ENCODE results near the gene DFFA.
"Not testable (repeated sequence)": the region's sequence is repeated elsewhere in the genome, so short reads cannot be mapped to it uniquely, and the experiment has no call there.

DFFA gene

DNA sequence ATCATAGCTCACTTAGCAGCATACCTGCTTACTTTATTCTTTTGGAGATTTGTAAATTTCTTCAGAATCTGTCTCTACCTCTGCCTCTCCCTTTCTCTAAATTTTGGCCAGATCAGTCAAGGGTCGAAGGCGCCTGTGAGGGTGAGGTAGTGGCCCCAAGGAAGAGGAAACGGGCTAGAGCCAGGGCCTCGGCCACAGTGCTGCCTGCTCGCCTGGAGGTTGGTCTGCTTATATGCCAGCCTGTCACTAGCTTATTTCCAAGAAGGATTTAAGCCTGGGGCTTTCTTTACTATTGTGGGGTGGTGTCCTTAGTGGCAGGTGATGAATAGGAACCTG, 22.1 kb upstream of the DFFA start:
- H3K4me3 Mint-ChIP-seq, result peak overlapping the region; percentile 87
- DNase-seq (ENCODE audit: low spot score in 2 of 2) (no peak), ATAC-seq (ENCODE audit: low read depth) (no peak)
- H3K9me3 Mint-ChIP-seq, result no peaks in the 10 kb centered on the region
- no peaks in the 10 kb centered on the region for H3K27me3 Mint-ChIP-seq
- H3K4me1 Mint-ChIP-seq, result peaks cover 27% of the 10 kb centered on the region
- peaks cover 12% of the 10 kb centered on the region for H3K36me3 Mint-ChIP-seq
- peak overlapping the region; percentile 97 for H3K27ac Mint-ChIP-seq

DNA sequence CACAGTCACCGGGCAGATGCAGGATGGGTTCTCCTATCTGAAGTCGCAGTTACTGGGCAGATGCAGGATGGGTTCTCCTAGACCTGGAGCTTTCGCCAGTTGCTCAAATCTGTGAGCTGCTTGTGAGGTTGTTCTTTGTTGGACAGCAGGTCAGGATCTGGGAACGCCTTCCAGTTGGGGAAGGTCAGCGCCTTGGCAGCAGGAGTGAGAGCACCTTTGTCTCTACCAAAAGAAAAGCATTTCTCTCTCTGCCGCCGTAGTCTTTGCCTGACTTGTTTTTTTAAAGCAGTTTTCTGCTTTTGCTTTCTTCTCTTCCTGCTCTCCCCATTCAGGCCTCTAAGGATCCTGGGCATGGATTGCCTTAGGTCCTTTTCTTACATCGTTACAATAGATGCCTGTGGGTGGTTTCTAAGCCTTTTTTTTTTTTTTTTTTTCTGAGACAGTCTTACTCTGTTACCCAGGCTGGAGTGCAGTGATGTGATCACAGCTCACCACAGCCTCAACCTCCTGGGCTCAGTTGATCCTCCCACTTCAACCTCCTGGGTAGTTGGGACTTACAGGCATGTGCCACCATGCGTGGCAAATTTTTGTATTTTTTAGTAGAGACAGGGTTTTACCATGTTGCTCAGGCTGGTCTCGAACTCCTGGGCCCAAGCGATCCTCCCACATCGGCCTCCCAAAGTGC, 18.1 kb upstream of the DFFA start:
- Mint-ChIP-seq H3K36me3 (peaks cover 12% of the 10 kb centered on the region), H3K4me3 (no peak overlapping the region), H3K27me3 (no peaks in the 10 kb centered on the region), H3K4me1 (peaks cover 23% of the 10 kb centered on the region), H3K9me3 (peaks cover 1% of the 10 kb centered on the region), H3K27ac (no peak overlapping the region)
- no peak for DNase-seq (ENCODE audit: low spot score in 2 of 2)
- no peak for ATAC-seq (ENCODE audit: low read depth)

DNA sequence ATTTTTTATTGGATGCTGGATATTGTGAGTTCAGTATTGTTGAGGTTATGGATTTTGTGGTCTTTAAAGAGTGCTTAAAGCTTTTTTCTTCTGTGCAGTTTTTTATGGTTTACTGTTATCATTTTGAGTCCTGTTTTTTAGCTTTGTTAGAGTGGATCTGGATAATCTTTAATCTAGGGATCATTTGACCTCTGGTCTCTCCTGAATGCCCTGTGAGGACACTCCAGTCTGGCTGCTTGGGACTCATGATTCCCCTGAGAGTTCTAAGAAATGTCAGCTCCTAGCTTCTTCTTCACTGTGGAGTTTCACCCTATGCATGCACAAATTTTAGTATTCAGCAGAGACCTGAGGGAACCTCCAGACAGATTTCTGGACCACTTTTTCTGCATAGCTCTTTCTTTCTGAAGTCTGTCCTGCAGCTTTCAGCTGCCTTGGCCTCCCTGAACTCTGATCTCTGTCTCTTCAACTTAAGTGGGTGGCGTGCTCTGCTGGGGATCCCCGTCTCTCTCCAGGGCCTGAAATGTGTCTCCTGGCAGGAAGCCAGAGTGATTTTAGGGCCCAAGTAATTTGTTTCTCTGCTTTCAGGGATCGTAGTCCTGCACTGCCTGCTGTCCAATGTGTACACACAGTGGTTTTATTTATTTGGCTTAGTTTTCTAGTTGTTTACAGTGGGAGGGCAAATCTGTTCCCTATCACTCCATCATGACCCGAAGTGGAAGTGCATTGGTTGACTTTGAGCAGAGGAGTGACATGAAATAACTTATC, 17.1 kb upstream of the DFFA start:
- H3K4me3 Mint-ChIP-seq, result no peak overlapping the region

DNA sequence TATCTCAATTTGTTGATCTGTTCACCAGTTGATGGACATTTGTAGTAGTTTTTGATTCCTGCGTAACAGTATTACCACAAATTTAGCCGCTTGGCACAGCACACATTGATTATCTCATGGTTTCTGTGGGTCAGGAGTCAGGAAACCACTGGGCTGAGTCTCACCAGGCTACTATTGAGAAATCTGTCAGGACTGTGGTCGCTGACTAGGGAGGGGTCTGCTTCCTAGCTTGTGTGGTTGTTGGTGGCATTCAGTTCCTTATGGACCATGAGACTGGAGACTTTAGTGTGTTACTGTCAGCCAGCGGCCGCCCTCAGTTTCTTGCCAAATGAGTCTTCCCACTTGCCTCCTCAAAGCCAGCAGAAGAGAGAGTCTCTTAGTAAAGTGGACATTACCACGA, 12.2 kb upstream of the DFFA start:
- Mint-ChIP-seq H3K4me1 (peaks cover 10% of the 10 kb centered on the region), H3K4me3 (no peak overlapping the region), H3K36me3 (peaks cover 12% of the 10 kb centered on the region), H3K27ac (no peak overlapping the region), H3K9me3 (peaks cover 1% of the 10 kb centered on the region), H3K27me3 (no peaks in the 10 kb centered on the region)
- DNase-seq (ENCODE audit: low spot score in 2 of 2) (no peak), ATAC-seq (ENCODE audit: low read depth) (no peak)

More for the DNA sequence above, 17.1 kb upstream of the DFFA start:
- H3K36me3 Mint-ChIP-seq, result peaks cover 15% of the 10 kb centered on the region
- peaks cover 19% of the 10 kb centered on the region for H3K4me1 Mint-ChIP-seq
- peaks cover 1% of the 10 kb centered on the region for H3K9me3 Mint-ChIP-seq
- ATAC-seq (ENCODE audit: low read depth) (no peak), DNase-seq (ENCODE audit: low spot score in 2 of 2) (no peak)
- no peaks in the 10 kb centered on the region for H3K27me3 Mint-ChIP-seq
- no peak overlapping the region for H3K27ac Mint-ChIP-seq

DNA sequence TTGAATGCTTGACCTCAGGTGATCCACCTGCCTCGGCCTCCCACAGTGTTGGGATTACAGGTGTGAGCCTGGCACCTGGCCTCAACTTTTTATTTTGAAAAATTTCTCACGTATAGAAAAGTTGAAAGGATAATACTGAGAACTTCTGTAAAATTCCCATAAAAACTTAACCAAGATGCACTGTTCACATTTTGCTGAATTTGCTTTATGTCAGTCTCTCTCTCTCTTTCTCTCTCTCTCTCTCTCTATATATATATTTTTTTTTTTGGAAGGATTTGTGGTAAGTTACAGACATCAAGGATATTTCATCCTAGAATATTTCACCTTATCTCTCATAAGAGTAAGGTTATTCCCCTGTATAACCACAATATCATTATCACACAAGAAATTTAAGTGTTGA, 8.3 kb upstream of the DFFA start:
- Mint-ChIP-seq H3K27me3 (no peaks in the 10 kb centered on the region), H3K4me1 (peaks cover 19% of the 10 kb centered on the region), H3K27ac (no peak overlapping the region), H3K9me3 (no peaks in the 10 kb centered on the region), H3K4me3 (no peak overlapping the region), H3K36me3 (peaks cover 5% of the 10 kb centered on the region)
- DNase-seq (ENCODE audit: low spot score in 2 of 2), result no peak
- no peak for ATAC-seq (ENCODE audit: low read depth)

DNA sequence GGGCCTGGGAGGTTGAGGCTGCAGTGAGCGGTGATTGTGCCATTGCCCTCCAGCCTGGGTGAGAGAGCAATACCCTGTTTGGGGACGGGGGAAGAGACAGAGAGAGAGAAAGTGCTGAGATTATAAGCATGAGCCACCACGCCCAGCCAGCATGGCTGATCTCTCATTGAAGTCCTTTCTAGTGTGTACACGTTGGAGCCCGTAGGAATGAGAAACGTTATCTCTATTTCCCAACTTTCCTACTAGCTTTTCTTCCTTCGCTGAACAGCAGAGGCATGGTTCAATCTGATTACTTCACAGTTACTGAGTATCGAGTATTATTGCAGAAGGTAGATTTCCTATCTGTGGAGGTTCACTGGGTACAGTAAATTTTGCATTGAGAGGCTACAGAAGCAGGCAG, 7.0 kb upstream of the DFFA start:
- ATAC-seq (ENCODE audit: low read depth) (no peak), DNase-seq (ENCODE audit: low spot score in 2 of 2) (no peak)
- H3K27me3 Mint-ChIP-seq, result no peaks in the 10 kb centered on the region
- H3K4me1 Mint-ChIP-seq, result peaks cover 23% of the 10 kb centered on the region
- H3K27ac Mint-ChIP-seq, result no peak overlapping the region
- no peaks in the 10 kb centered on the region for H3K9me3 Mint-ChIP-seq
- peaks cover 2% of the 10 kb centered on the region for H3K36me3 Mint-ChIP-seq
- no peak overlapping the region for H3K4me3 Mint-ChIP-seq

DNA sequence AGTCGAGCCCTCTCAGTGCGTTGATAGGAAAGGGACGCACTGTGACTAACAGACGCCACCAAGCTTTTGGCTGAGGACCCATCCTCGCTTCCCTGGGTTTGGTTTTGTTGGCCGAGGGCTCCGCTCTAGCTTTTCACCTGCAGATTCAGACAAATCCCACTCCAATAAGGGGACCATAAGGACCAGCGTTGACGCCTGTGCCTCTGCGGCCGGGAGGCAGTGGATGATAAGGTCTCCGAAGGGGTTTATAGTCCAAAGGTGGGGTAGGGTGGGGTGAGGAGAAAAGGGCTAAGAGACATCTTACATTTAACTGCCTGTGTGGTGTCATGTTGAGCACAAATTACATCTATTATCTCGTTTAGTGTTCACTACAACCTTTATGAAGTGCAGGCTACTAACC, 3.2 kb upstream of the DFFA start:
- Mint-ChIP-seq H3K27me3 (no peaks in the 10 kb centered on the region), H3K4me1 (peaks cover 25% of the 10 kb centered on the region), H3K27ac (peak overlapping the region; percentile 92), H3K4me3 (peak overlapping the region; percentile 96), H3K9me3 (no peaks in the 10 kb centered on the region), H3K36me3 (no peaks in the 10 kb centered on the region)
- ATAC-seq (ENCODE audit: low read depth), result no peak
- DNase-seq (ENCODE audit: low spot score in 2 of 2), result no peak

DNA sequence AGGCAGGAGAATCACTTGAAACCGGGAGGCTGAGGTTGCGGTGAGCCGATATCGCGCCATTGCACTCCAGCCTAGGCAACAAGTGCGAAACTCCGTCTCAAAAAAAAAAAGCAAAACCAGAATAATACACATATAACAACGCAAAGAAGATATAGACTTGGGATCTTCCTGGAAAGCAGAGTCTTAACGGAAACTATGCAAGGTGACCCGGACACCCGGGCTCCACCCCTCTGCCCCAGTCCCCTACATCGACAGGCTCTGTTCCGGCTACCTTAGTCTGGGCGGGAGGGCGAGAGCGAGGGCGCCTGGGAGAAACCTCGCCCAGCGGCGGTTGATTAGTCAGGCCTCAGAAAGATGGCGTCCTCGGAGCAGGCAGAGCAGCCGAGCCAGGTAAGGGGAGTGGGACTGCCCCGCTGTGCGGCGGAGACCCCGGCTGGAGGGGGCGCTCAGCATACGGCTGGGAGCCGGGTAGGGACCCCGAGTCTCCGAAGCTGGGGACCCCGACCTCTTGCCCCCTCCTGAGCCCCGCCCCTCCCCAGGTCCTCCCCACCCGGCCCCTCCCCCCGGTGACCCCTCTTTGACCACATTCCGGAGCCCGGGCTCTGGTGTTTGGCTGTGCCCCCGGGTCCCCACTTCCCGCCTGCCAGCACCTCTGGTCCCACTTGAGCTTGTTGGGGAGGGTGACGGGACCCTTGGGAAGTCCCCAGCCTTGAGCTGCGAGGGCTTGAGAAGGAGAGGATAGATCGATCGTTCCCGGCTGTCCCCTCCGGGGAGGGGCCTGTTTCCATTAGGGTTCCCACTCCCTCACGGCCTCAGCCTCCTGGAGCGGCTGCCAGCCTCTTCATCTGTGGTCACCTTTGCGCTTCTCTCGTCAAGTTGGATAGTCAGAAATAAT, 2.5 kb upstream of the DFFA start, which contains the start of gene PEX14:
Gene PEX14, plus strand, starts transcription at position 338 of the 895 bp plus-strand sequence. Its CDS starts 17 bp downstream, at position 355.
- Mint-ChIP-seq H3K4me3 (peak within 1 kb of the TSS; percentile 96), H3K9me3 (no peaks in the 10 kb centered on the region), H3K27ac (peak within 1 kb of the TSS; percentile 92), H3K36me3 (no peaks in the 10 kb centered on the region), H3K27me3 (no peaks in the 10 kb centered on the region), H3K4me1 (peaks cover 25% of the 10 kb centered on the region)
- DNase-seq (ENCODE audit: low spot score in 2 of 2) (peak; percentile 75 to 80), ATAC-seq (ENCODE audit: low read depth) (peak; percentile 75)

DNA sequence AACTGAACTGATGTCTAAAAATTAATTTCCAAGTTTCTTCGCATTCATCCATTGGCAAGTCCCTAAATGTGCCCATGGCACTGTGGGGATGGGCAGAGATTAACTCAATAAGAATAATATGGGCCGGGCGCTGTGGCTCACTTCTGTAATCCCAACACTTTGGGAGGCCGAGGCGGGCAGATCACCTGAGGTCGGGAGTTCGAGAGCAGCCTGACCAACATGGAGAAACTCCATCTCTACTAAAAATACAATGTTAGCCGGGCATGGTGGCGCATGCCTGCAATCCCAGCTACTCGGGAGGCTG, 1.9 kb upstream of the DFFA start:
- DNase-seq (ENCODE audit: low spot score in 2 of 2); H3K27me3 Mint-ChIP-seq; H3K36me3 Mint-ChIP-seq; H3K9me3 Mint-ChIP-seq; ATAC-seq (ENCODE audit: low read depth): not testable (repeated sequence)
- H3K4me1 Mint-ChIP-seq, result peaks cover 25% of the 10 kb centered on the region
- H3K27ac Mint-ChIP-seq, result peak overlapping the region; percentile 92
- H3K4me3 Mint-ChIP-seq, result peak overlapping the region; percentile 87

DNA sequence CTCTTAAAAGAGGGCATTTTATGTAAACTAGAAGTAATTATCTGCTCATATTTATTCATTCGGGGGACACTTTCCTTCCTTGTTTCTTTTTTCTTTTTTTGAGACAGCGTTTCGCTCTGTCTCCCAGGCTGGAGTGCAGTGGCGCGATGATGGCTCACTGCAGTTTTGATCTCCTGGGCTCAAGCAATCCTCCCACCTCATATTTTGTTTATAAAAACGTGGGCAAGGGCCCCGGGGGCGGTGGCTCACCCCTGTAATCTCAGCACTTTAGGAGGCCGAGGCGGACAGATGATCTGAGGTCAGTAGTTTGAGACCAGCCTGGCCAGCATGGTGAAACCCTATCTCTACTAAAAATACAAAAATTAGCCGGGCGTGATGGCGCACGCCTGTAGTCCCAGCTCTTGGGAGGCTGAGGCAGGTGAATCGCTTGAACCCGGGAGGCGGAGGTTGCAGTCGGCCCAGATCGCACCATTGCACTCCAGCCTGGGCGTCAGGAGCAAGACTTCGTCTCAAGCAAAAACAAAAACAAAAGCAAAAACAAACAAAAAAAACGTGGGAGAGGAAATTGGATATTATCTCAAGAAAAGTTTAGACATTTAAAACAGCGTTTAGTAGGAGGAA, 926 bp upstream of the DFFA start:
- H3K27me3 Mint-ChIP-seq, result no peaks in the 10 kb centered on the region
- H3K9me3 Mint-ChIP-seq, result no peaks in the 10 kb centered on the region
- H3K27ac Mint-ChIP-seq, result peak overlapping the region; percentile 93
- peak overlapping the region; percentile 81 for H3K4me3 Mint-ChIP-seq
- DNase-seq (ENCODE audit: low spot score in 2 of 2) (no peak), ATAC-seq (ENCODE audit: low read depth) (no peak)
- peaks cover 22% of the 10 kb centered on the region for H3K4me1 Mint-ChIP-seq
- peaks cover 5% of the 10 kb centered on the region for H3K36me3 Mint-ChIP-seq

DNA sequence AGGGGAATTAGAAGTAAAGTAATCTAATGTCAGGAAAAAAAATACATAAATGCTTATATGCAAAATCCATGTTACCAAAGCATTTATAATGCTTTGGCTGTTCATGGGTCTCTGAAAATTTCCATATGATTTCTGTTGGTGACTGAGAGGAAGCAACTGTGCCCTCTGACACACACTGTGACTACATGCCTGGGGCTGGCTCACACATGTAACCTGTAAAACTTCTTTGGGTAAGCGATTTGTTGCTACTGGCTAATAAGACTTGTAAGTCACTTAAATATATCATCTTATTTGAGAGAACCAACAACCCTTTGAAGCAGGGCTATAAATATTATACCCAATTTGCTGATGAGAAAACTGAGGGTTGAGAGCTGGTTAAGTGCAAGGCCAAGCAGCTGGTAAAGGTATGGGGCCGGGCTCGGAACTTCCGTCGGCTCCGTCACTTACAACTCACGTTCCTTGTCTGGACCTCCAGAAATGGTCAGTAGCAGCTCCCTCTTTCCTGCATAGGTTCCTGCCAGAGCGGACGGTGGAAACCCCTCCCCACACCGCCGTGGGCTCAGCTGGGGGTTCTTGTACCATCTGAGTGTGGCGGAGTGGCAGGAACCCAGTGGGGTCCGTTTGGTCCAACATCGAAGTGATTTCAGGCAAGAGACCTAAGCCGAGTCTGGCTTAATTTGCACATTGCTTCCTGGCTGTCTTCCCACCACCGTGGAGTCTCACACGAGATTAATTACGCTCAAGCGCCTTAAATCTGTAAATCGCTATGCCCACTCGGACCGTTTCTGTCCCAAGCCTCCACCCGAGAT, 714 bp downstream of the DFFA start:
- DNase-seq (ENCODE audit: low spot score in 2 of 2) (no peak), ATAC-seq (ENCODE audit: low read depth) (peak; percentile 1)
- Mint-ChIP-seq H3K27ac (peak overlapping the region; percentile 93), H3K4me1 (peaks cover 27% of the 10 kb centered on the region), H3K27me3 (no peaks in the 10 kb centered on the region), H3K36me3 (peaks cover 9% of the 10 kb centered on the region), H3K4me3 (peak overlapping the region; percentile 92), H3K9me3 (no peaks in the 10 kb centered on the region)

DNA sequence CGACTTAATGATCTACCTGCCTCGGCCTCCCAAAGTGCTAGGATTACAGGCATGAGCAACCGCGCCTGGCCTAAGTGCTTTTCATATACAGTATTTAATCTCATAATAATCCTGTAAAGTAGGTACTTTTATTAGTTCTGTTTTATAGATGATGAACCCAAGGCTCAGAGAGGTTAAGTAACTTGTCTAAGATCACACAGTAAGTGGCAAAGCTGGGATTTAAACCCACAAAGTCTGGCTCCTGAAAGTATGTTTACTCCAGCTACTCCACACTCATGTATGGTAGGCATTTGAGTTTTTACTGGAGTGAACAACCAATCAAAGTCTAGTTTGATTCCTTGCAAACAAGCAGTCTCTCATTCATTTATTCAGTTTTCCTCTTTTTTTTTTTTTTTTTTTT, 2.3 kb downstream of the DFFA start:
- no peaks in the 10 kb centered on the region for H3K9me3 Mint-ChIP-seq
- no peak overlapping the region for H3K27ac Mint-ChIP-seq
- no peak for DNase-seq (ENCODE audit: low spot score in 2 of 2)
- no peak for ATAC-seq (ENCODE audit: low read depth)
- no peak overlapping the region for H3K4me3 Mint-ChIP-seq
- H3K36me3 Mint-ChIP-seq, result peaks cover 11% of the 10 kb centered on the region
- H3K27me3 Mint-ChIP-seq, result no peaks in the 10 kb centered on the region
- peaks cover 16% of the 10 kb centered on the region for H3K4me1 Mint-ChIP-seq

DNA sequence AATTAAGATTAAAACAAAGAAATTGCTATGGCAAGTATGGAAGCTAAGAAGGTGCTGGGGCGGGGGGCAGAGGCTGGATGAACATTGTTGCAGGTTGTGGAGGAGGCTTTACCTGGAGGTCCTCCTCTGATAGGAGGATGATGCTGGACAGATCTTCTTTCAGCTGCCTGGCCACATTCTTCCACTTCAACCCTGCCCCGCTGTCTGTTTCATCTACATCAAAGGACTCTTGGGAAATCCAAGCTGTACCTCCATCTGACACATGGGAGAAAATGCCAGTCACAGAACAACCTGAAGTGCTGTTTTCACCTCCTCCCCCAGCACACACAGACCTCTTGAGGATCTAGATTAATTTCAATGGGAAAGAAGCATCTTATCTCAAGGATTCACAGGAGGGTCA, 5.3 kb downstream of the DFFA start:
- Mint-ChIP-seq H3K27me3 (no peaks in the 10 kb centered on the region), H3K4me3 (no peak overlapping the region), H3K27ac (no peak overlapping the region), H3K4me1 (peaks cover 8% of the 10 kb centered on the region), H3K9me3 (no peaks in the 10 kb centered on the region), H3K36me3 (peaks cover 22% of the 10 kb centered on the region)
- ATAC-seq (ENCODE audit: low read depth), result no peak
- no peak for DNase-seq (ENCODE audit: low spot score in 2 of 2)

Data from memory B cell (primary cell).